Measurements from ENCODE around the gene TMEM203.

TMEM203 gene

GRCh38 chr9:137215196-137215986 is 9.9 kb upstream of the TMEM203 start:
- no peak overlapping the region for H3K27ac ChIP-seq
- TF ChIP-seq ZFX (IDR thresholded peaks at IDR 0.05) (no peak), CTCF (conservative IDR thresholded peaks at IDR 0.05) (no peak)

DNA sequence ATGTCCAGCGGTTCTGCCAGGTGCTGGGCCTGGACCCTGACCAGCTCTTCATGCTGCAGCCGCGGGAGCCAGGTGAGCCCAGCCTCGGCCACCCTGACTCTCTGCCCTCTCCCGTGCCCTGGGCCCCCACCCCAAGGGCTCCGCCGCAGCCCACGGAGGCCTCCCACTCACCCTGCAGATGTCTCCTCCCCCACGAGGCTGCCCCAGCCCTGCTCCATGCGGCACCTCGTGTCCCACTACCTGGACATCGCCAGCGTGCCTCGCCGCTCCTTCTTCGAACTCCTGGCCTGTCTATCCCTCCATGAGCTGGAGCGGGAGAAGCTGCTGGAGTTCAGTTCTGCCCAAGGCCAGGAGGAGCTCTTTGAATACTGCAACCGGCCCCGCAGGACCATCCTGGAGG is 9.2 kb upstream of the TMEM203 start:
- H3K27ac ChIP-seq = no peak overlapping the region
- TF ChIP-seq ZFX (IDR thresholded peaks at IDR 0.05) = no peak
- no peak for TF ChIP-seq CTCF (conservative IDR thresholded peaks at IDR 0.05)

- TF ChIP-seq CTCF (conservative IDR thresholded peaks at IDR 0.05) = no peak; the same call in 1 of the 2 replicates
- TF ChIP-seq ZFX (IDR thresholded peaks at IDR 0.05) = no peak
- no peak overlapping the region for H3K27ac ChIP-seq
Observed at GRCh38 chr9:137213160-137214060, 8.0 kb upstream of the TMEM203 start.

- no peak overlapping the region for H3K27ac ChIP-seq
- no peak for TF ChIP-seq ZFX (IDR thresholded peaks at IDR 0.05)
- no peak for TF ChIP-seq CTCF (conservative IDR thresholded peaks at IDR 0.05)
Observed at GRCh38 chr9:137212520-137212919, 7.1 kb upstream of the TMEM203 start.

DNA sequence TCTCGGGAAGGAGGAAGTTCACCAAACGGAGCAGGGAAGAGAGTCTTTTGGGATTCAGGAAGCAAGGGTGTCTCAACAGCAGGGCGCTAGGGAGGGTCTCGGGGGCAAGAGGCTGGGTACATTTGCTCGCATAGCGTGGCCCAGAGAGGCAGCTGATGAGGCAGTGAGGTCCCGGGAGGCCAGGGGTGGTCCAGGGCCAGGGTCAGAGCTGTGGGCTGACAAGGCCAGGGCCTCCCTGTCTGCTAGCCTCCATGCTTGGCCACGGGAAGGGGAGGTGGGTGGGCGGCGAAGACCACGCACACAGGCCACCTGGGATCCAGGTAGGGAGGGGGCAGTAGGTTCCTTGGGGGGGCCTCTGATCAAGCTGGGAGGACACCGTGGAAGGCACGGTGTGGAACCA is 6.1 kb upstream of the TMEM203 start:
- H3K27ac ChIP-seq = no peak overlapping the region
- TF ChIP-seq ZFX (IDR thresholded peaks at IDR 0.05) = no peak
- no peak for TF ChIP-seq CTCF (conservative IDR thresholded peaks at IDR 0.05)

- 0 out of 2 replicates have a peak overlapping the region, but pooled peaks have one; percentile 86 for H3K27ac ChIP-seq
- TF ChIP-seq CTCF (conservative IDR thresholded peaks at IDR 0.05) = no peak
- no peak for TF ChIP-seq ZFX (IDR thresholded peaks at IDR 0.05)
Observed at GRCh38 chr9:137206602-137207001, 1.2 kb upstream of the TMEM203 start.

GRCh38 chr9:137204731-137205125 is 720 bp downstream of the TMEM203 start:
- peak overlapping the region; percentile 86 for H3K27ac ChIP-seq
- no peak for TF ChIP-seq ZFX (IDR thresholded peaks at IDR 0.05)
- TF ChIP-seq CTCF (conservative IDR thresholded peaks at IDR 0.05) = no peak
